GM12892 (cell line): Measurements from ENCODE around the gene XIAP.

ENCODE experiments used
- POLR2A ChIP-seq: IDR thresholded peaks from 2 replicates; pipeline ENCODE4 v1.6.1; 2011; ENCODE audit warnings: low read depth, low read length, control low read depth
- POLR2AphosphoS5 ChIP-seq: IDR thresholded peaks from 2 replicates; pipeline ENCODE4 v1.6.1; 2011; ENCODE audit warnings: low read depth, low read length, control low read depth

DNA sequence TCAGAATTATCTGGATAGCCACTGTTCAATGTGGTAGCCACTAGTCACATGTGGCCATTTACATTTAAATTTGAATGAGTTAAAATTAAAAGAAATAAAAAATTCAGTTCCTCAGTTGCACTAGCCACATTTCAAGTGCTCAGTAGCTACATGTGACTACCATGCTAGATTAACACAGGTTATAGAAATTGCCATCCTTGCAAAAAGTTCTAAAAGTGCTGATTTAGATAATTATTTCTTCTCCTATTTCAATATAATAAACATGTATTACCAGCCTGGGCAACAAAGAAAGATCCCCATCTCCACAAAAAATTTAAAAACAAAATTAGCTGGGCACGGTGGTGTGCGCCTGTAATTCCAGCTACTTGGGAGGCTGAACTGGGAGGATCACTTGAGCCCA lies 90.0 kb downstream of the XIAP start:
- TF ChIP-seq POLR2A (no peak), POLR2AphosphoS5 (no peak)
